Esophagus squamous epithelium (tissue), 4 donors: ENCODE results near the gene EDA.

Experiments
- POLR2A ChIP-seq, 4 donors: fragments of 450-650 bp; IDR thresholded peaks; one replicate each; pipeline ENCODE4 v1.6.1; 2017; ENCODE audit warnings: antibody characterized with exemption in 4 of 4, mild to moderate bottlenecking in 4 of 4, moderate library complexity in 3 of 4
- TF ChIP-seq, protein P1 (sequence below), 6 experiments: fragments of 450-650 bp in 4 of 6; fragments of 200-600 bp in 2 of 6; sonication (generic) in 2 of 6; IDR thresholded peaks; one replicate each; pipeline ENCODE4 v1.5.1; 2016 to 2019; ENCODE audit warnings: antibody characterized with exemption in 6 of 6, mild to moderate bottlenecking in 4 of 6, moderate library complexity in 4 of 6

DNA sequence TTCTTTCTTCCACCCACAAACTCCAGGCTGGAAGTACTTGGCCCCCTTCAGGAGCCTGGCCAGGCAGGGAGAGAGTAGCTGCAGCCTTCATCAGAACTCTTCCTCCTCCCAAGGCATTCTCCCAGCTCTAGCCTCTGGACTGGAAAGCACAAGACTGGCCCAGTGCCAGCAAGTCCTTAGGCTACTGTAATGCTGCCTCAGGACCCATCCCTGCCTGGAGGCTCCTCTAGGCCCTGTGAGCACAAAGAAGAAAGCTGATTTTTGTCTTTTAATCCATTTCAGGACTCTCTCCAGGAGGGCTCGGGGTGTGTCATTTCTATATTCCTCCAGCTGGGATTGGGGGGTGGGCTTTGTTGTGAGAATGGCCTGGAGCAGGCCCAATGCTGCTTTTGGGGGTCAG lies 423.0 kb downstream of the EDA start:
- TF ChIP-seq, protein P1, sequence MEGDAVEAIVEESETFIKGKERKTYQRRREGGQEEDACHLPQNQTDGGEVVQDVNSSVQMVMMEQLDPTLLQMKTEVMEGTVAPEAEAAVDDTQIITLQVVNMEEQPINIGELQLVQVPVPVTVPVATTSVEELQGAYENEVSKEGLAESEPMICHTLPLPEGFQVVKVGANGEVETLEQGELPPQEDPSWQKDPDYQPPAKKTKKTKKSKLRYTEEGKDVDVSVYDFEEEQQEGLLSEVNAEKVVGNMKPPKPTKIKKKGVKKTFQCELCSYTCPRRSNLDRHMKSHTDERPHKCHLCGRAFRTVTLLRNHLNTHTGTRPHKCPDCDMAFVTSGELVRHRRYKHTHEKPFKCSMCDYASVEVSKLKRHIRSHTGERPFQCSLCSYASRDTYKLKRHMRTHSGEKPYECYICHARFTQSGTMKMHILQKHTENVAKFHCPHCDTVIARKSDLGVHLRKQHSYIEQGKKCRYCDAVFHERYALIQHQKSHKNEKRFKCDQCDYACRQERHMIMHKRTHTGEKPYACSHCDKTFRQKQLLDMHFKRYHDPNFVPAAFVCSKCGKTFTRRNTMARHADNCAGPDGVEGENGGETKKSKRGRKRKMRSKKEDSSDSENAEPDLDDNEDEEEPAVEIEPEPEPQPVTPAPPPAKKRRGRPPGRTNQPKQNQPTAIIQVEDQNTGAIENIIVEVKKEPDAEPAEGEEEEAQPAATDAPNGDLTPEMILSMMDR (IDR thresholded peaks at IDR 0.05) = no peak
- no peak for TF ChIP-seq POLR2A (IDR thresholded peaks at IDR 0.05)
